Duodenal mucosa (tissue), 2 donors: ENCODE measurements around the gene SPDYC.
A peak's percentile ranks its signal among the peaks of the same experiment; 100 is the strongest.

ENCODE experiments used
- H3K27ac ChIP-seq: one replicate; pipeline ENCODE4 v1.7.0; 2013; ENCODE audit warnings: low read depth, low read length
- H3K27me3 ChIP-seq, 2 donors: one replicate each; pipeline ENCODE4 v1.7.0; 2013; ENCODE audit warnings: low read length in 2 of 2, control low read depth in 1 of 2; ENCODE audit not compliant: insufficient read depth in 2 of 2, control insufficient read depth in 1 of 2
- H3K36me3 ChIP-seq, 2 donors: one replicate each; pipeline ENCODE4 v1.7.0; 2013; ENCODE audit warnings: low read length in 2 of 2, control low read depth in 1 of 2; ENCODE audit not compliant: insufficient read depth in 2 of 2, control insufficient read depth in 1 of 2
- H3K4me1 ChIP-seq, 2 donors: one replicate each; pipeline ENCODE4 v1.7.0; 2013; ENCODE audit warnings: low read length in 2 of 2, control low read depth in 1 of 2; ENCODE audit not compliant: insufficient read depth in 2 of 2, control insufficient read depth in 1 of 2
- H3K4me3 ChIP-seq, 2 donors: one replicate each; pipeline ENCODE4 v1.7.0; 2013; ENCODE audit warnings: low read length in 2 of 2, low read depth in 1 of 2
- H3K9ac ChIP-seq, 2 donors: one replicate each; pipeline ENCODE4 v1.7.0; 2013; ENCODE audit warnings: low read length in 2 of 2, low read depth in 1 of 2
- H3K9me3 ChIP-seq, 2 donors: one replicate each; pipeline ENCODE4 v1.7.0; 2013; ENCODE audit warnings: low read length in 2 of 2, control low read depth in 1 of 2; ENCODE audit not compliant: control insufficient read depth in 1 of 2

SPDYC gene

DNA sequence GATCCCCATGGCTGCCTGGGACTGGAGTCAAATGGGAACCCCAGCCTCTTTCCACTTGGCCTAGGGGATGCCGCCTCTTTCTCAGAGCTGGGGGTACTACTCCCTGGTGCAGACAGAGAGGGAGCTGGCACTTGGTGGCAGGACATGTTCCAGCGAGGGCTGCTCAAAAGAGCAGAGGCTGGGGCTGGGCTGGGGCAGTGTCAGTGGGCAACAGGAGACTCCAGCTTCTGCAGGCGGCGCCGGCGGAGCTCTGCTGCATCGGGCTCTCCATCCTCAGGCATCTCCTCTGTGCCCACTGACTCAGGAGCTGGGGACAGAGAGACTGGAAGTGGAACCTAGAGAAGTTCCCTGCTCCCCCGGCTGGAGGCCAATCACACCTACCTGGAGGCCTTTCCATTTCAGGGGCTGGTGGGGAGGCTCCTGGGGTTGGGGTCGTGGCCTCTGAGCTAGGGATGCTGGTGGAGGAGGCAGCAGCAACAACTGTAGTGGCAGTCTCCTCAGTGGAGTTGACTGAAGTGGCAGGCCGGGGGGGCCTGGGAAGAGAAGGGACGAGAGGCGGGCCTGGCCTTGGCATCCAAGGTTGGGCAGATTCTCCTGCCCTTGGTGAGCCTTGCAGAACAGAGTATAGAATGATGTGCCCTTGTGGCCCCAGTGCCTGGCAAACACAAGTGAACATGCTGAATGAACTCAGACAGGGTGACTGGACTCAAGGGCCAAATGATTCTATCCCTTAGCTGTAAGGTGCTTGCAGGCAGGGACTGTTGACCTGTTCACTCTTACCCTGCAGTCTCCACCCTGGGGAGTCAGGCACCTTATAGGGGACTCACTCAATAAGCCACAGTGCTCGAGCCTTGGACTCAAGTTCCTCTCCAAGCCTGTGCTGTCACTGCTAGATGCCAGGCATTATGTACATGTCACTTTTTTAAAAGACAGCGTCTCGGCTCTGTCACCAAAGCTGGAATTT is 41.6 kb upstream of the SPDYC start:
- H3K27me3 ChIP-seq, result no peaks in the 10 kb centered on the region
- peaks cover 20 to 27% of the 10 kb centered on the region in 2 donors for H3K4me1 ChIP-seq
- no peak overlapping the region for H3K9ac ChIP-seq
- no peak overlapping the region for H3K4me3 ChIP-seq
- H3K27ac ChIP-seq, result no peak overlapping the region
- H3K9me3 ChIP-seq, result no peaks in the 10 kb centered on the region
- H3K36me3 ChIP-seq, result peaks cover 63 to 88% of the 10 kb centered on the region in 2 donors

DNA sequence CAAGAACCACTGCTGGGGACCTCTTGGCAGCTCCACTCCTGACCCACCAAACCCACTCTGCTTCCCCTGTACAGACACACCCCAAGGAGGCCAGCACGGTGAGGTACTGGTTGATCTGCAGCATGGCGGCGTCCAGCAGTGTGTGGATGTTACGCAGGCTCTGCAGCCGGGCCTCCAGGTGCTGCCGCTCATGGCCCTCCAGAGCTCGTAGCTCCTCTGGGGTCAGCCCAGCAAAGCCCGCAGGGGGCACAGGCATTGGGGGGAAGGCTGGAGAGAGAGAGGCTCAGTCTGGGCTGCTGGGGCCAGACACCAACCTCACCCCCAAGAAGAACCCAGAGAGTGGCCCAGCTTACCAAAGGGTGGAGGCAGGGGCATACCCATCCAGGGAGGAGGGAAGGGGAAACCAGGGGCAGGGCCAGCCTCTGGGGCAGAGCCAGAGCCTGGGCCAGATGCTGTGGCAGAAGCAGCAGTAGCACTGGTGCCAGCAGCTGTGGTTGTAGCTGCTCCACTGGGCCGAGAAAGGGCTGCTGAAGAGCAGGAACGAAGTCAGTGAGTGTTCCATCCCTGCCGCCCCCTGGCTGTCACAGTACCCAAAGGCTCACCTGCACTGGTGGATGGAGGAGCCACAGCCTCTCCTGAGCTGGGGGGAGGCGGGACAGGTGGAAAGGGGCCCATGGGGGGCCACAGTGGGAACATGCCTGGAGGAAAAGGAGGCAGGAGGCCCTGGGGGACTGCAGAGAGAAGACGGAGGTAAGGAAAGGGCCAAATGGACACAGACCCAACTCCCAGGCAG is 40.2 kb upstream of the SPDYC start:
- Histone ChIP-seq H3K9ac (no peak overlapping the region), H3K27me3 (no peaks in the 10 kb centered on the region), H3K36me3 (peaks cover 61 to 81% of the 10 kb centered on the region in 2 donors), H3K27ac (no peak overlapping the region), H3K9me3 (no peaks in the 10 kb centered on the region), H3K4me1 (peaks cover 21 to 30% of the 10 kb centered on the region in 2 donors), H3K4me3 (no peak overlapping the region)

DNA sequence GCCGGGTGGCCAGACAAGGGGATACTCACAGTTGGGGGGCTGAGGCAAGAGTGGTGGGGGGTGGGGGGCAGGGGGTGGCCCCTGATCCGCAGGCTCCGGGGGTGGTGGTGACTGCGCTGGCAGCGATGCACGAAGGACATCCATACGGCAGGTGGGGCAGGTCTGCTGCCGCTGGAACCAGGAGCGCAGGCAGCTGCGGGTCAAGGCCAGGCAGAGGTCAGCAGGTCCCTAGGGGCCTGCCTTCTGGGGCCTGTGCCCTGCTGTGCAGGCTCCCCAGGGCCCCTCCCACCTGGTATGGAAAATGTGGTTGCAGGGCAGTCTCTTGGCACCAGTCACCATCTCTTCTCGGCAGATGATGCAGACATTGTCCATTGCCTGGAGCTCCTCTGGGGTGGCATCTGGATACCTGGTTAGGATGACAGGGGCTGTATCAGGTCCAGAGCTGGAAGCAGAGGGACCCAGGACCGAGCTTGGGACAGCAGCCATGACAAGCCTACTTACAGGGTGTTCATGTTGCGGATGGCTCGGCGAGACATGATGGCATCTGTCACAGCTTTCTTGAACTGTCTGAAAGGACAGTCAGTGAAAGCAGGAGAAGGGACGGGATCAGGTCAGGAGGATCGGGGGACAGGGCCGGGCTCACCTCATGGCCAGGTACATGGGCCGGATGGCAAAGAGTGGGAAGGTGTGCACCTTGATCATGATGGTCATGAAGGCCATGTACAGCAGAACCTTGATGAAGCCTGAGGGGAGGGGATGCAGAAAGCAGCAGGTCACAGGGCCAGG is 39.2 kb upstream of the SPDYC start:
- Histone ChIP-seq H3K27ac (no peak overlapping the region), H3K36me3 (peaks cover 52 to 71% of the 10 kb centered on the region in 2 donors), H3K9ac (no peak overlapping the region), H3K4me1 (peaks cover 26 to 37% of the 10 kb centered on the region in 2 donors), H3K27me3 (no peaks in the 10 kb centered on the region), H3K4me3 (no peak overlapping the region), H3K9me3 (no peaks in the 10 kb centered on the region)

DNA sequence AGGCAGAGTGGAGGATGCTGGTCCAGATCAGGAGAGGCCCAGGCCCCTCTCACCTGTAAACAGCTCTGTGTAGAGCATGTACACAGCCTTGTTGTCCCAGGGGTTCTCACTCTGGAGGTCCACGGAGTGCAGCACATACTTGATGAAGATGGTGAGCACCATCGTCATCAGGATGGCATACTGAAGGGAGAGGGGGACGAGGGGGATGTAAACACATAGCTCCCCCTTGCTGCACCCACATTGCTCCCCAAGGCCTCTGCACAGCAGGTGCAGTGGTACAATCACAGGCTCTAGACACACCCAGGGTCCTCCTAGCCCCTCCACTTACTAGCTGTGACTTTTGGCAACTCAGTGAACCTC is 38.6 kb upstream of the SPDYC start:
- Histone ChIP-seq H3K27me3 (no peaks in the 10 kb centered on the region), H3K36me3 (peaks cover 51 to 65% of the 10 kb centered on the region in 2 donors), H3K4me1 (peaks cover 31 to 41% of the 10 kb centered on the region in 2 donors), H3K9me3 (no peaks in the 10 kb centered on the region), H3K4me3 (no peak overlapping the region), H3K9ac (no peak overlapping the region), H3K27ac (no peak overlapping the region)

DNA sequence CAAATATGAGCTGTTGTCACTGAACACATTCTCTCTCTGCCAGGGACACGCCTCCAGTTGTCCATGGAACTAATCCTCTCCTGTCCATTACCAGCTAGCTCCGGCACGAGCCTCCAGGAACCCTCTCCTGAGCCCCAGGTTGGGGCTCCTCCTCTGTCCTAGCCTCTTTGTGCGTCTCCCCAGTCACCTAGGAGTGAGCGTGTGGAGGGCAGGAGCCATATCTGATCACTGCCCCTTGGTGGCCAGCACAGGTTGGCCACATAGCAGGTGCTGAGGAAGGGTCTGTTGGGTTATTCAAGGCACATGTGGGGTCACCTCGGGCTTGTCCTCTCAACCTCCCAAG is 38.2 kb upstream of the SPDYC start:
- Histone ChIP-seq H3K4me3 (no peak overlapping the region), H3K36me3 (peaks cover 47 to 61% of the 10 kb centered on the region in 2 donors), H3K9me3 (no peaks in the 10 kb centered on the region), H3K27ac (no peak overlapping the region), H3K4me1 (peaks cover 33 to 46% of the 10 kb centered on the region in 2 donors), H3K9ac (no peak overlapping the region), H3K27me3 (no peaks in the 10 kb centered on the region)

DNA sequence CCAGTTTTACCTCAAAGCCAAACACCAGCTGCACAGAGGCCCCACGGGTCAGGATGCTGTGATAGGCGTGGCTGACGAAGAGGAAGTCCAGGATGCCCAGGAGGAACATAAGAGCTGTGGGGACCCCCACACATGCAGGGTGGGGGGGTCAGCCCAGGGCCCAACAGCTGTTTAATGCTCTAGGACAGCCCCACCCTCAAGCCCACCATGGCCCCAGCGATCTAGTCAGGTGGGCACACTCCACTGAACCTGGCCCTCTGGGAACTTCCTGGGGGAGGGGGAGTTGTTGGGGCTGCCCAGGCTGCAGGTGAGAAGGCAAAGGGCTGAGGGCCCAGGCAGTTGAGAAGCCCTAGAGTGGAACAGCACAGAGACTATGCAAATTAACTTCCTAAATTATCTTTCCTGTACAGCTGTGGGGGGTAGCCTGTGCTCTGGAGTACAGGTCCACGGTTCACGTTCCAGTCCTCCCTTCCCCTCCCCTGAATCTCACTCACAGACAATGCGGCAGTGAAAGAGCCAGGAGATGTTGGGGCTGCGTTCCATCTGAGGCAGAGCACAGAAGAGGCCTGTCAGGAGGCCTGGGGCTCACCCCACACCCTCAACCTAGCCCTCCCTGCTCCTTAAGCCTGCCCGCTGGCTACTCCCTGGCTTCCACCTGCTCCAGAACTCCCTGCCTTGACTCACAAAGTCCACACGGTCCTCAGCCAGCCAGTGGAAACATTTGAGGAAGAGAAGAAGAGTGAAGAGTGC is 37.6 kb upstream of the SPDYC start:
- Histone ChIP-seq H3K36me3 (peaks cover 45 to 55% of the 10 kb centered on the region in 2 donors), H3K27ac (peak overlapping the region; percentile 46), H3K9ac (peak overlapping the region; percentile 85 to 99), H3K27me3 (no peaks in the 10 kb centered on the region), H3K4me1 (peaks cover 31 to 46% of the 10 kb centered on the region in 2 donors), H3K9me3 (no peaks in the 10 kb centered on the region), H3K4me3 (peak overlapping the region; percentile 78 to 94)

DNA sequence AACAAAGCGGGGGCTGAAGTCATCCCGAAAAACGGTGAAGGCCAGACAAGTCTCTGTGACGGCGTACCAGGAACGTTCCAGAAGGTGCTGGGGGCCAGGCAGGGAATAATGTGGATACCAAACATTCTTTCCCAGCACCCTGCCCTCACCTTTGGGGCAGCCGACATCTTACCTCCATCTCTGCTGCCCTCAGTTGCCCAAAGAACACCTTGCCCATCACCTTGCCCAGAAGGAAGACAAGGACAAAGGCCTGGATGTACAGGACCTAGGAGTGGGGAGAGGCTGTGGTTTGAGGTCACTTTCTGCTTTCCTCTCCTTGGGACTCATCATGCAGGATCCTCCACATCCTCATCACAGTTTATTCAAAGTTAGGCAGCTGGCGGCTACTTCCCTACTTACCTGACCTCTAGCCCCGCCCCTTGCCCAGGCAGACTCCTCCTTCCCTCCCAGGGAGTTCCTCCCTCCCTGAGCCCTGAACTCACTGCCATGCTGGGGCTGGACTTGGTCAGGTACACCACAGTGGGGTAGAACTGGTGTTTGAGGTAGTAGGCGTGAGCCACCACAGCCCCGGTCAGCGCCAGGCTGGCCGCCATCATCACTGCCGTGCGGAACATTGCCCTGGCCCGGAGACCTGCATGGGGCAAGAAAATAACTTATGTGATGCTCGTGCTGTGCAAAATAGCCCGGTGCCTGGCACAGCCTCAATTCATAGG is 36.9 kb upstream of the SPDYC start:
- Histone ChIP-seq H3K36me3 (peaks cover 39 to 49% of the 10 kb centered on the region in 2 donors), H3K9ac (peak overlapping the region; percentile 85 to 99)

DNA sequence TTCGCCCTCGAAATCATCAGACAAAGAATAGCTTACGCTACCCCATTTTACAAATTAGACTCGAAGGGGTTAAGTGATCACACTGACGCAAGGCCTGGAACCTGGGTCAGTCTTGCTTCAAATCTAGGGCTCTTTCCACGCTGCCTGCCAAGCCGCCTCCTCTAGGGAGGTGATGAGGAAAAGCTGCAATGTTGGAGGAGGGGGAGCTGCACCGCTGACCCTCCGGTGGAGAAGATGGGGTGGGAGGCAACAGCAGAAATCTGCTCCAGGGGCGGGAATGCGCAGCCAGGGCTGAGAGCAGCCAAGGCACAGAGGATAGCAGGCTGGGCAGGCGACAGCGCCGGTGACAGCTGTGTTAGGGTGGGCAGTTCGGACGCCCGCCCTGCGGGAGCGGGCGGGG is 36.3 kb upstream of the SPDYC start:
- peak overlapping the region; percentile 97 for H3K27ac ChIP-seq
- peaks cover 31 to 46% of the 10 kb centered on the region in 2 donors for H3K4me1 ChIP-seq
- peak overlapping the region; percentile 78 to 94 for H3K4me3 ChIP-seq
- no peaks in the 10 kb centered on the region for H3K27me3 ChIP-seq
- peak overlapping the region; percentile 85 to 99 for H3K9ac ChIP-seq
- H3K9me3 ChIP-seq, result no peaks in the 10 kb centered on the region
- peaks cover 33 to 43% of the 10 kb centered on the region in 2 donors for H3K36me3 ChIP-seq

More for the DNA sequence above, 36.9 kb upstream of the SPDYC start:
- Histone ChIP-seq H3K27me3 (no peaks in the 10 kb centered on the region), H3K4me1 (peaks cover 31 to 46% of the 10 kb centered on the region in 2 donors), H3K9me3 (no peaks in the 10 kb centered on the region), H3K4me3 (peak overlapping the region; percentile 78 to 94), H3K27ac (peak overlapping the region; percentile 97)
